Astrocyte (in vitro differentiated cells and primary cell): ENCODE measurements around the gene PRIM2. TPM values are rescaled to one million over a fixed set of nuclear protein-coding genes. Genes with fewer than 3 reads are reported as not detected.
"Not testable (repeated sequence)": the region's sequence is repeated elsewhere in the genome, so short reads cannot be mapped to it uniquely, and the experiment has no call there.

Experiments
- DNase-seq: peaks from one replicate; pipeline ENCODE4 v3.0.0-alpha.2; 2010; ENCODE audit warnings: low read depth
- FAIRE-seq: peaks from 2 replicates; lab custom pipeline; 2011; peaks lifted over from hg19 to GRCh38; lab: Jason Lieb, UNC
- H2AFZ ChIP-seq: 2 replicates; pipeline ENCODE4 v1.6.0; 2012; ENCODE audit warnings: low read depth, low read length, inconsistent platforms
- H3K27ac ChIP-seq: 2 replicates; pipeline ENCODE4 v1.5.1; 2011; ENCODE audit warnings: low read depth, low read length, inconsistent platforms
- H3K27me3 ChIP-seq: 2 replicates; pipeline ENCODE4 v1.6.0; 2011; ENCODE audit warnings: low read length, inconsistent platforms; ENCODE audit not compliant: insufficient read depth
- H3K36me3 ChIP-seq: 2 replicates; pipeline ENCODE4 v1.5.1; 2011; ENCODE audit warnings: low read length, inconsistent platforms; ENCODE audit not compliant: insufficient read depth
- H3K4me1 ChIP-seq: 2 replicates; pipeline ENCODE4 v1.5.1; 2011; ENCODE audit warnings: low read length, inconsistent platforms; ENCODE audit not compliant: insufficient read depth
- H3K4me2 ChIP-seq: 2 replicates; pipeline ENCODE4 v1.6.0; 2012; ENCODE audit warnings: low read length, inconsistent platforms
- H3K4me3 ChIP-seq: 2 replicates; pipeline ENCODE4 v1.5.1; 2011; ENCODE audit warnings: low read depth, mild to moderate bottlenecking, low read length, inconsistent platforms; ENCODE audit not compliant: insufficient read depth
- H3K79me2 ChIP-seq: 2 replicates; pipeline ENCODE4 v1.6.0; 2012; ENCODE audit warnings: mild to moderate bottlenecking, low read length, inconsistent platforms; ENCODE audit not compliant: insufficient read depth
- H3K9ac ChIP-seq: 2 replicates; pipeline ENCODE4 v1.6.0; 2012; ENCODE audit warnings: mild to moderate bottlenecking, low read length, inconsistent platforms
- H3K9me3 ChIP-seq: 2 replicates; pipeline ENCODE4 v1.5.1; 2012; ENCODE audit warnings: low read depth, mild to moderate bottlenecking, low read length, inconsistent platforms; ENCODE audit not compliant: insufficient read depth
- H4K20me1 ChIP-seq: 2 replicates; pipeline ENCODE4 v1.6.0; 2012; ENCODE audit warnings: low read length, inconsistent platforms; ENCODE audit not compliant: insufficient read depth
- H3K27ac Mint-ChIP-seq: one replicate; pipeline ENCODE4 v1.8.0; 2021; ENCODE audit warnings: mild to moderate bottlenecking, mixed read lengths; ENCODE audit not compliant: unreplicated experiment
- H3K27me3 Mint-ChIP-seq: one replicate; pipeline ENCODE4 v1.8.0; 2021; ENCODE audit warnings: low read depth, mixed read lengths; ENCODE audit not compliant: unreplicated experiment
- H3K36me3 Mint-ChIP-seq: one replicate; pipeline ENCODE4 v1.8.0; 2021; ENCODE audit warnings: low read depth, mixed read lengths; ENCODE audit not compliant: unreplicated experiment
- H3K4me1 Mint-ChIP-seq: one replicate; pipeline ENCODE4 v1.8.0; 2021; ENCODE audit warnings: low read depth, mixed read lengths; ENCODE audit not compliant: unreplicated experiment
- H3K4me3 Mint-ChIP-seq: one replicate; pipeline ENCODE4 v1.8.0; 2021; ENCODE audit warnings: mild to moderate bottlenecking, moderate library complexity, mixed read lengths; ENCODE audit not compliant: unreplicated experiment
- H3K9me3 Mint-ChIP-seq: one replicate; pipeline ENCODE4 v1.8.0; 2021; ENCODE audit warnings: mild to moderate bottlenecking, mixed read lengths; ENCODE audit not compliant: unreplicated experiment
- EZH2 ChIP-seq: IDR thresholded peaks from 2 replicates; pipeline ENCODE4 v1.6.1; 2012; ENCODE audit warnings: mild to moderate bottlenecking, low read length, inconsistent platforms; ENCODE audit not compliant: insufficient read depth
- total RNA-seq: library from RNA; stranded (reverse); gene quantifications from 2 replicates; pipeline ENCODE4 v1.2.1, GENCODE V29; 2021
- TF ChIP-seq, protein P1 (sequence below): IDR thresholded peaks from 2 replicates; pipeline ENCODE4 v1.5.1; 2011; ENCODE audit warnings: low read depth, mild to moderate bottlenecking, inconsistent platforms, low read length, moderate library complexity; ENCODE audit not compliant: insufficient read depth

PRIM2 gene
- total RNA-seq, 1 donor from 2014 or later, result 11.9 TPM

DNA sequence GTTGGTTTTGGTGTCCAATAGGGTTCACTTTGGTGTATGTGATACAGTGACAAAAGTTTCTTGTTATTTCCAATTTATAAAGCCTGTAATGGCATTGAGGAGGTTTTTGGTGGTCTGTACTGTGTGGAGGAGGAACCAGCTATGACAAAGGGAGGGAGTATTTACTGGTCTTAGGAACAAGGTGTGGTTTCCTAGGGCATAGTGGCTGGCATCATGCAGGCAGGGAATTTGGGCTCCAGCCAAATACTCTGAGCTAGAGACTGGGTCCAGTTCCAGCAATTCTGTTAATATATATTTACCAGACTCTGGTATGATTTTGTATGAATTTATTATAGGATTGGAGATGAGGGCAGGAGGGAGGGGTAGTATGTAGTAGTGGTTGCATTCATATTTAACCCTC, 101.9 kb downstream of the PRIM2 start:
- not testable (repeated sequence) for H3K4me1 ChIP-seq, DNase-seq, H3K4me1 Mint-ChIP-seq, H3K27ac ChIP-seq, H3K9ac ChIP-seq, H4K20me1 ChIP-seq, H3K4me3 Mint-ChIP-seq, H3K9me3 Mint-ChIP-seq, H2AFZ ChIP-seq, H3K36me3 ChIP-seq, H3K27me3 ChIP-seq, H3K4me3 ChIP-seq, FAIRE-seq, H3K27ac Mint-ChIP-seq, H3K4me2 ChIP-seq, H3K36me3 Mint-ChIP-seq, H3K27me3 Mint-ChIP-seq, H3K79me2 ChIP-seq, H3K9me3 ChIP-seq

- TF ChIP-seq EZH2, result no peak
- TF ChIP-seq, protein P1, sequence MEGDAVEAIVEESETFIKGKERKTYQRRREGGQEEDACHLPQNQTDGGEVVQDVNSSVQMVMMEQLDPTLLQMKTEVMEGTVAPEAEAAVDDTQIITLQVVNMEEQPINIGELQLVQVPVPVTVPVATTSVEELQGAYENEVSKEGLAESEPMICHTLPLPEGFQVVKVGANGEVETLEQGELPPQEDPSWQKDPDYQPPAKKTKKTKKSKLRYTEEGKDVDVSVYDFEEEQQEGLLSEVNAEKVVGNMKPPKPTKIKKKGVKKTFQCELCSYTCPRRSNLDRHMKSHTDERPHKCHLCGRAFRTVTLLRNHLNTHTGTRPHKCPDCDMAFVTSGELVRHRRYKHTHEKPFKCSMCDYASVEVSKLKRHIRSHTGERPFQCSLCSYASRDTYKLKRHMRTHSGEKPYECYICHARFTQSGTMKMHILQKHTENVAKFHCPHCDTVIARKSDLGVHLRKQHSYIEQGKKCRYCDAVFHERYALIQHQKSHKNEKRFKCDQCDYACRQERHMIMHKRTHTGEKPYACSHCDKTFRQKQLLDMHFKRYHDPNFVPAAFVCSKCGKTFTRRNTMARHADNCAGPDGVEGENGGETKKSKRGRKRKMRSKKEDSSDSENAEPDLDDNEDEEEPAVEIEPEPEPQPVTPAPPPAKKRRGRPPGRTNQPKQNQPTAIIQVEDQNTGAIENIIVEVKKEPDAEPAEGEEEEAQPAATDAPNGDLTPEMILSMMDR, result no peak
- H3K9me3 Mint-ChIP-seq, result no peaks in the 10 kb centered on the region
- DNase-seq, result no peak
- Histone ChIP-seq H3K9me3 (no peaks in the 10 kb centered on the region), H3K36me3 (no peaks in the 10 kb centered on the region), H3K27ac (no peak overlapping the region), H3K27me3 (no peaks in the 10 kb centered on the region), H3K4me1 (no peaks in the 10 kb centered on the region), H3K4me2 (no peak overlapping the region), H3K79me2 (no peaks in the 10 kb centered on the region), H3K9ac (no peak overlapping the region), H3K4me3 (no peak overlapping the region), H2AFZ (no peak overlapping the region), H4K20me1 (no peaks in the 10 kb centered on the region)
- H3K27me3 Mint-ChIP-seq, result no peaks in the 10 kb centered on the region
- FAIRE-seq, result no peak
- H3K27ac Mint-ChIP-seq, result no peak overlapping the region
- H3K4me1 Mint-ChIP-seq, result no peaks in the 10 kb centered on the region
- H3K36me3 Mint-ChIP-seq, result peaks cover 2% of the 10 kb centered on the region
- no peak overlapping the region for H3K4me3 Mint-ChIP-seq
These were observed 104.1 kb downstream of the PRIM2 start for GRCh38 chr6:57421503-57421902.

GRCh38 chr6:57423468-57423867, 106.0 kb downstream of the PRIM2 start:
- H3K27ac Mint-ChIP-seq, result no peak overlapping the region

DNA sequence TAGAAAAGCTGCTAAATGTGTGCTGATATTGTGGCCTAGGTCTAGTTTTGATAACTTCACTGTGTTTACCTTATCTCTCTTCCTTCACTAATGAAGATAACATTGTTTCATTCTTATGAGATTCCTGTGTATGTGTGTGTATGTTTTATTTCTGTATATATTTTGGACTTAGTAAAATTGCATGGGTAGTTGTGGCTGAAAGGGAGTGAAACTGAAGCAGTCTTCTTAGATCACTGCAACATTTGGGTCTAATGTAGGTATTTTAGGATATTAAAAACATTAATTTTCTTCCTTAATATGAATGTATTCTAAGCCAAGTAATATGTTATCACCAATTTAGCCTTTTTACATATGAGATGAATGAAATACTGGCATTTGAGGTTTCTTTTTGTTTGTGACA, 114.3 kb downstream of the PRIM2 start:
- not testable (repeated sequence) for H3K4me3 ChIP-seq, H3K9me3 ChIP-seq, H3K27me3 Mint-ChIP-seq, H3K4me3 Mint-ChIP-seq, H3K9ac ChIP-seq, H3K4me1 ChIP-seq, H3K27me3 ChIP-seq, H2AFZ ChIP-seq, H3K4me1 Mint-ChIP-seq, H3K27ac Mint-ChIP-seq, DNase-seq, FAIRE-seq, H3K36me3 ChIP-seq, H3K36me3 Mint-ChIP-seq, H3K79me2 ChIP-seq, H3K27ac ChIP-seq, H4K20me1 ChIP-seq, H3K9me3 Mint-ChIP-seq
- peak overlapping the region; percentile 33 for H3K4me2 ChIP-seq

More at GRCh38 chr6:57423468-57423867, 106.0 kb downstream of the PRIM2 start:
- Histone ChIP-seq H3K36me3 (no peaks in the 10 kb centered on the region), H3K9me3 (no peaks in the 10 kb centered on the region), H3K27ac (no peak overlapping the region), H3K79me2 (no peaks in the 10 kb centered on the region), H4K20me1 (no peaks in the 10 kb centered on the region), H3K4me3 (no peak overlapping the region), H3K9ac (no peak overlapping the region), H3K4me2 (no peak overlapping the region), H3K27me3 (no peaks in the 10 kb centered on the region), H2AFZ (no peak overlapping the region), H3K4me1 (no peaks in the 10 kb centered on the region)
- Mint-ChIP-seq H3K4me1 (no peaks in the 10 kb centered on the region), H3K27me3 (no peaks in the 10 kb centered on the region), H3K4me3 (no peak overlapping the region), H3K9me3 (no peaks in the 10 kb centered on the region), H3K36me3 (peaks cover 2% of the 10 kb centered on the region)
- FAIRE-seq, result no peak
- TF ChIP-seq, protein P1, result no peak
- no peak for TF ChIP-seq EZH2
- DNase-seq, result no peak
